KOPT-K1 (cell line): ENCODE data around the gene CBFB.
"Not testable (repeated sequence)": the region's sequence is repeated elsewhere in the genome, so short reads cannot be mapped to it uniquely, and the experiment has no call there.

Experiments
- H3K27ac ChIP-seq: fragments of 200-600 bp; sonication (generic); 2 replicates; pipeline ENCODE4 v1.5.1; 2016; ENCODE audit warnings: antibody characterized with exemption, mild to moderate bottlenecking, low read depth, low read length; ENCODE audit not compliant: poor library complexity, severe bottlenecking
- H3K36me3 ChIP-seq: fragments of 200-600 bp; sonication (generic); 2 replicates; pipeline ENCODE4 v1.5.1; 2017; ENCODE audit warnings: antibody characterized with exemption, mild to moderate bottlenecking, low read length, moderate library complexity; ENCODE audit not compliant: insufficient read depth
- H3K9me3 ChIP-seq: fragments of 200-600 bp; sonication (generic); 2 replicates; pipeline ENCODE4 v1.5.1; 2017; ENCODE audit warnings: antibody characterized with exemption, low read length, mild to moderate bottlenecking; ENCODE audit not compliant: insufficient read depth, poor library complexity, severe bottlenecking

CBFB gene

GRCh38 chr16:67028696-67029253, at the start of gene CBFB:
TSS of gene CBFB (plus strand) at chr16:67029149. CDS start at chr16:67029408, 259 bp downstream.
- peaks cover 33% of the 10 kb centered on the region for H3K36me3 ChIP-seq
- H3K9me3 ChIP-seq = no peaks in the 10 kb centered on the region
- H3K27ac ChIP-seq = peak within 1 kb of the TSS; percentile 99

- no peaks in the 10 kb centered on the region for H3K36me3 ChIP-seq
- no peak overlapping the region for H3K27ac ChIP-seq
- H3K9me3 ChIP-seq = no peaks in the 10 kb centered on the region
Measured at GRCh38 chr16:66983033-66983432, 45.9 kb upstream of the CBFB start.

- Histone ChIP-seq H3K9me3 (no peaks in the 10 kb centered on the region), H3K36me3 (no peaks in the 10 kb centered on the region), H3K27ac (peak overlapping the region; percentile 60)
Measured at GRCh38 chr16:66984892-66985311, 44.0 kb upstream of the CBFB start.

- H3K9me3 ChIP-seq = no peaks in the 10 kb centered on the region
- H3K36me3 ChIP-seq = no peaks in the 10 kb centered on the region
- no peak overlapping the region for H3K27ac ChIP-seq
Measured at GRCh38 chr16:66986559-66986958, 42.4 kb upstream of the CBFB start.

- H3K36me3 ChIP-seq = no peaks in the 10 kb centered on the region
- no peaks in the 10 kb centered on the region for H3K9me3 ChIP-seq
- H3K27ac ChIP-seq = no peak within 1 kb of the TSS
Measured at GRCh38 chr16:66988197-66988788, 40.7 kb upstream of the CBFB start, which contains the start of gene CES4A. TSS of gene CES4A (plus strand) at chr16:66988589. CDS start at chr16:66988773, 184 bp downstream.

GRCh38 chr16:66991545-66992077, 37.3 kb upstream of the CBFB start:
- Histone ChIP-seq H3K36me3 (no peaks in the 10 kb centered on the region), H3K9me3 (no peaks in the 10 kb centered on the region), H3K27ac (no peak overlapping the region)

- not testable (repeated sequence) for H3K9me3 ChIP-seq, H3K27ac ChIP-seq, H3K36me3 ChIP-seq
Measured at GRCh38 chr16:66993558-66993957, 35.4 kb upstream of the CBFB start.

GRCh38 chr16:66996324-66996982, 32.5 kb upstream of the CBFB start:
- H3K27ac ChIP-seq = no peak overlapping the region

GRCh38 chr16:66996983-66997358, 32.0 kb upstream of the CBFB start:
- Histone ChIP-seq H3K36me3 (no peaks in the 10 kb centered on the region), H3K9me3 (no peaks in the 10 kb centered on the region), H3K27ac (no peak overlapping the region)

More at GRCh38 chr16:66996324-66996982, 32.5 kb upstream of the CBFB start:
- no peaks in the 10 kb centered on the region for H3K9me3 ChIP-seq
- H3K36me3 ChIP-seq = no peaks in the 10 kb centered on the region

GRCh38 chr16:67000384-67001351, 28.3 kb upstream of the CBFB start:
- no peaks in the 10 kb centered on the region for H3K9me3 ChIP-seq
- no peak overlapping the region for H3K27ac ChIP-seq
- H3K36me3 ChIP-seq = no peaks in the 10 kb centered on the region

- no peaks in the 10 kb centered on the region for H3K9me3 ChIP-seq
- H3K27ac ChIP-seq = no peak overlapping the region
- H3K36me3 ChIP-seq = no peaks in the 10 kb centered on the region
Measured at GRCh38 chr16:67001726-67002125, 27.2 kb upstream of the CBFB start.

GRCh38 chr16:67006930-67007658, 21.9 kb upstream of the CBFB start:
- Histone ChIP-seq H3K36me3 (no peaks in the 10 kb centered on the region), H3K27ac (no peak overlapping the region), H3K9me3 (no peaks in the 10 kb centered on the region)

GRCh38 chr16:67009158-67009557, 19.8 kb upstream of the CBFB start:
- Histone ChIP-seq H3K9me3 (no peaks in the 10 kb centered on the region), H3K27ac (no peak overlapping the region), H3K36me3 (no peaks in the 10 kb centered on the region)

- Histone ChIP-seq H3K27ac (no peak overlapping the region), H3K36me3 (no peaks in the 10 kb centered on the region)
Measured at GRCh38 chr16:67011274-67011673, 17.7 kb upstream of the CBFB start.

More at GRCh38 chr16:67011274-67011673, 17.7 kb upstream of the CBFB start:
- no peaks in the 10 kb centered on the region for H3K9me3 ChIP-seq
